Inflammatory macrophage treated with lipopolysaccharide for 1 hour (primary cell): Measurements from ENCODE around the gene HMCN2.

ENCODE experiments used
- DNase-seq, 2 donors: peaks; one replicate each; pipeline ENCODE4 v3.0.0-alpha.2; 2020 to 2022

Gene HMCN2

GRCh38 chr9:130311003-130311402 is 45.4 kb downstream of the HMCN2 start:
- no peak for DNase-seq

- no peak for DNase-seq
Measured at GRCh38 chr9:130311408-130312140, 46.0 kb downstream of the HMCN2 start.

- no peak for DNase-seq
Measured at GRCh38 chr9:130313103-130313858, 47.7 kb downstream of the HMCN2 start.

- no peak for DNase-seq
Measured at GRCh38 chr9:130315446-130316226, 50.1 kb downstream of the HMCN2 start.

GRCh38 chr9:130316430-130316829 is 50.9 kb downstream of the HMCN2 start:
- DNase-seq = no peak

GRCh38 chr9:130319300-130319699 is 53.7 kb downstream of the HMCN2 start:
- no peak for DNase-seq

GRCh38 chr9:130319944-130320712 is 54.6 kb downstream of the HMCN2 start:
- DNase-seq = no peak

- no peak for DNase-seq
Measured at GRCh38 chr9:130320723-130321481, 55.3 kb downstream of the HMCN2 start.

GRCh38 chr9:130321539-130321938 is 56.0 kb downstream of the HMCN2 start:
- no peak for DNase-seq

- no peak for DNase-seq
Measured at GRCh38 chr9:130323051-130323745, 57.6 kb downstream of the HMCN2 start.

- no peak for DNase-seq
Measured at GRCh38 chr9:130325921-130326320, 60.4 kb downstream of the HMCN2 start.

GRCh38 chr9:130327070-130327780 is 61.7 kb downstream of the HMCN2 start:
- peak in 1 of 2 donors; percentile 10 for DNase-seq

- no peak for DNase-seq
Measured at GRCh38 chr9:130327781-130328348, 62.3 kb downstream of the HMCN2 start.

GRCh38 chr9:130328349-130328801 is 62.8 kb downstream of the HMCN2 start:
- DNase-seq = peak; percentile 46 to 51

- no peak for DNase-seq
Measured at GRCh38 chr9:130329061-130329460, 63.5 kb downstream of the HMCN2 start.

GRCh38 chr9:130330202-130330862 is 64.8 kb downstream of the HMCN2 start:
- no peak for DNase-seq

- no peak for DNase-seq
Measured at GRCh38 chr9:130331061-130331460, 65.5 kb downstream of the HMCN2 start.

- DNase-seq = no peak
Measured at GRCh38 chr9:130331573-130331972, 66.0 kb downstream of the HMCN2 start.

GRCh38 chr9:130332384-130332926 is 66.9 kb downstream of the HMCN2 start:
- no peak for DNase-seq
